Activated T-cell treated with anti-CD3 and anti-CD28 coated beads for 48 hours (primary cell): ENCODE data around the gene PTH1R.

ENCODE experiments used
- DNase-seq: peaks from one replicate; pipeline ENCODE4 v3.0.0-alpha.2; 2020; ENCODE audit warnings: low read depth

Gene PTH1R

DNA sequence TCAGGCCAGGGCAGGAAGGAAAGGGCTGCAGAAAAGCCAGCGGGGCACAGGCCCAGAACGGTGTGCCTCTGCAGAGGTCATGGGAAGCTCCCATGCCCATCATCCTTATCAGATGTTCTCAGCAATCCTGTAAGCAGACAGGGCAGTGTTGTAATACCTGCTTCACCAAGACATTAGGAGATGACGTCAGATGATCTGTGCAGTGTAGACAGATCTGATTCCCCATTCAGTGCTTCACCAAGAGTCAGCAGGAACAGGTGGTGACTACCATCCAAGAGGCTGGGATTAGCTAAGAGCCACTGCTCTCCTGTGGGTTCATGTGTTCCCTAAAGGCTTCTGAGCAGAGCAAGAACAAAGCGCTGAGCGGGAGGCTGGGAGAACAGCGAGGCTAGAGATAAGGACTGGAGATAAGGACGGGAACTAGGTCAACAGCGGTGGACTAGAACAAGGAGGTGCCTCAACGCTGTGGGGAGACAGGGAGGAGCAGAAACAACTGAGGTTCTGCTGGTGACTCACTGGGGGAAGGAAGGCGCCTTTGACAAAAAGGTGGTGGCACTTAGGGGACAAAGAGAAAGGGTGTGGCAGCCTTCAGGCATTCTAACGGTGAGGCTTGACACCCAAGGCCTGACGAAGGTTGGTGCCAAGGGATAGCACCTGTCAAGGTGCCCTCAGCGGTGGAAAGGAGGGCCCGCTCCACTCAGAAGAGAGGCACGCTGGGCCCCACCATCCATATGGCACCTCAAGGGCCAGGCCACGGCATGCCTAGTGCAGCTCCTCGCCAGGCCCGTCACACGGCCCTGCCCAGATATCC, 70.7 kb downstream of the PTH1R start:
- peak; percentile 46 for DNase-seq

DNA sequence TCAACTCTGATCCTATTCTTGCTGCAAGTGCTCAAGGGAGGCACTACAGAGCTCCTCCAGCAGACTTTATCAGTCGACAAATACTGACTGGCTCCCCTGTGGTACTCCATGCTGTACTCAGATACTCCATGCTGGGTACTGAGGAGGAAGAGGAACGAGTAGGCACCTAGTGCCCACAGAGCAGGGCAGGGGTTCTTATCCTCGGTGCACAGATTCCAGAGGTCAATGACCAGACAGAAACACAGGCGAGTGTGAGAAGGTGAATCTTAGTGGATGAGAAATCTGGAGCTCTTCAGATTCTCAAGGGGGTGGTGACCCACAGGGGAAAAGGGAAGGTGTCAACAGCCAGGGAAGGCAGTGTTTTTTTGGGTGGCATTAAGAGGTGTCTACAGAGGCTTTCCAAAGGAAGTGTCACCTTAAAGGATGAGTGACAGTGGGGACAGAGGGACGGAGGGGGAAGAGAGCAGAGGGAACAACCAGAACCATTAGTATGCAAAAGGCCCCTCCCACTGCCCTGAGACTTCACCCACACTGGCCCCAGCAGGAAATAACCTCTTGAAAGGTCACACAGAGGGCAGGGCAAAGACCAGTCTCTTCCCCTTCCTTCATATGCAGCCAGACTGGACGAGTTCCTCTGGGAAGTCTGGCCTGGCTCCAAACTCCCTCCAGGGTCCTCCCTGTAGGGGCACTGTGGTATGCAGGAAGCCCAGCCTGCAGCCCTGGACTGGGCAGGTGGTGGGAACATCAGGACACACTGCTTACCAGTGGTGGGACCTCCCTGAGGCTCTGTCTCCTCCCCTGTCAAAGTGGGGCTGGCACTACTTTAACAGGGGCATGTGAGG, 71.5 kb downstream of the PTH1R start:
- no peak for DNase-seq

- no peak for DNase-seq
Observed at GRCh38 chr3:46950177-46950576, 72.7 kb downstream of the PTH1R start.

GRCh38 chr3:46950650-46951241, 73.2 kb downstream of the PTH1R start:
- no peak for DNase-seq

DNA sequence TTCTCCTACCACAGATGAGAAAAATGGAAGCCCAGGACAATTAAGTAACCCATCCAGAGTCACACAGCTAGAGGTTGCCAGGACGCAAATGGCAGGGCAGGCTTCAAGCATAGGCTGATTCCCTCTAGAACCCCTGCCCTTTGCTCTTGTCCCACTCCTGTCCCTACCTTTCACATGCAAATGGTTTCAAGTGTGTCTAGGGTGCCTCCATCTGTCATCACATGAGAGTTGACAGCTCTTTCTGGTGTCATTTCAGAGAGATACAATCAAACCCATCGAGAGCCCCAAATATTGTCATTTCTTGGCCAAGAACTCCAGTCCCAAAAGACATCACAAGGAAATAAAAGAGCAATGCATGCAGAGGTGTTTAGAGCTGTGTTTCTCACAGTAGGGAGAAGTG, 75.3 kb downstream of the PTH1R start:
- DNase-seq: no peak
